ENCODE measurements around the gene WNT9B. TPM values are rescaled to one million over a fixed set of nuclear protein-coding genes. Genes with fewer than 3 reads are reported as not detected.
"Not testable (repeated sequence)": the region's sequence is repeated elsewhere in the genome, so short reads cannot be mapped to it uniquely, and the experiment has no call there.

WNT9B gene
- total RNA-seq, 1 donor from 2014 or later, result not detected

- no peak overlapping the region for H3K4me3 Mint-ChIP-seq
- intact Hi-C loops (cut with micrococcal nuclease), result no loop called here
- H3K9me3 Mint-ChIP-seq, result no peaks in the 10 kb centered on the region
- no peak for DNase-seq (ENCODE audit: low spot score)
- H3K27me3 Mint-ChIP-seq (ENCODE audit: insufficient read depth), result peaks cover 18% of the 10 kb centered on the region
- H3K27ac Mint-ChIP-seq, result no peak overlapping the region
- H3K4me1 Mint-ChIP-seq (ENCODE audit: low read depth), result no peaks in the 10 kb centered on the region
- no peaks in the 10 kb centered on the region for H3K36me3 Mint-ChIP-seq (ENCODE audit: low read depth)
Observed at GRCh38 chr17:46898364-46898763, 47.0 kb downstream of the WNT9B start.

- Mint-ChIP-seq H3K36me3 (ENCODE audit: low read depth) (no peaks in the 10 kb centered on the region), H3K4me1 (ENCODE audit: low read depth) (no peaks in the 10 kb centered on the region), H3K4me3 (no peak overlapping the region), H3K9me3 (no peaks in the 10 kb centered on the region), H3K27me3 (ENCODE audit: insufficient read depth) (peaks cover 18% of the 10 kb centered on the region), H3K27ac (no peak overlapping the region)
- DNase-seq (ENCODE audit: low spot score), result no peak
- intact Hi-C loops (cut with micrococcal nuclease), result no loop called here
Observed at GRCh38 chr17:46898860-46899259, 47.5 kb downstream of the WNT9B start.

- no peaks in the 10 kb centered on the region for H3K36me3 Mint-ChIP-seq (ENCODE audit: low read depth)
- intact Hi-C loops (cut with micrococcal nuclease), result no loop called here
- peaks cover 15% of the 10 kb centered on the region for H3K27me3 Mint-ChIP-seq (ENCODE audit: insufficient read depth)
- no peak overlapping the region for H3K4me3 Mint-ChIP-seq
- H3K9me3 Mint-ChIP-seq, result no peaks in the 10 kb centered on the region
- no peak overlapping the region for H3K27ac Mint-ChIP-seq
- no peak for DNase-seq (ENCODE audit: low spot score)
- H3K4me1 Mint-ChIP-seq (ENCODE audit: low read depth), result no peaks in the 10 kb centered on the region
Observed at GRCh38 chr17:46901291-46901690, 49.9 kb downstream of the WNT9B start.

- Mint-ChIP-seq H3K27ac (no peak overlapping the region), H3K4me3 (no peak overlapping the region), H3K27me3 (ENCODE audit: insufficient read depth) (peaks cover 9% of the 10 kb centered on the region), H3K4me1 (ENCODE audit: low read depth) (no peaks in the 10 kb centered on the region), H3K36me3 (ENCODE audit: low read depth) (no peaks in the 10 kb centered on the region), H3K9me3 (no peaks in the 10 kb centered on the region)
- intact Hi-C loops (cut with micrococcal nuclease), result no loop called here
- DNase-seq (ENCODE audit: low spot score), result no peak
Observed at GRCh38 chr17:46903762-46904672, 52.6 kb downstream of the WNT9B start.

- intact Hi-C loops (cut with micrococcal nuclease), result no loop called here
- H3K27ac Mint-ChIP-seq, result no peak overlapping the region
- no peak for DNase-seq (ENCODE audit: low spot score)
- no peaks in the 10 kb centered on the region for H3K9me3 Mint-ChIP-seq
- peaks cover 1% of the 10 kb centered on the region for H3K27me3 Mint-ChIP-seq (ENCODE audit: insufficient read depth)
- H3K4me3 Mint-ChIP-seq, result no peak overlapping the region
- H3K4me1 Mint-ChIP-seq (ENCODE audit: low read depth), result no peaks in the 10 kb centered on the region
- no peaks in the 10 kb centered on the region for H3K36me3 Mint-ChIP-seq (ENCODE audit: low read depth)
Observed at GRCh38 chr17:46908068-46908737, 56.8 kb downstream of the WNT9B start.

DNA sequence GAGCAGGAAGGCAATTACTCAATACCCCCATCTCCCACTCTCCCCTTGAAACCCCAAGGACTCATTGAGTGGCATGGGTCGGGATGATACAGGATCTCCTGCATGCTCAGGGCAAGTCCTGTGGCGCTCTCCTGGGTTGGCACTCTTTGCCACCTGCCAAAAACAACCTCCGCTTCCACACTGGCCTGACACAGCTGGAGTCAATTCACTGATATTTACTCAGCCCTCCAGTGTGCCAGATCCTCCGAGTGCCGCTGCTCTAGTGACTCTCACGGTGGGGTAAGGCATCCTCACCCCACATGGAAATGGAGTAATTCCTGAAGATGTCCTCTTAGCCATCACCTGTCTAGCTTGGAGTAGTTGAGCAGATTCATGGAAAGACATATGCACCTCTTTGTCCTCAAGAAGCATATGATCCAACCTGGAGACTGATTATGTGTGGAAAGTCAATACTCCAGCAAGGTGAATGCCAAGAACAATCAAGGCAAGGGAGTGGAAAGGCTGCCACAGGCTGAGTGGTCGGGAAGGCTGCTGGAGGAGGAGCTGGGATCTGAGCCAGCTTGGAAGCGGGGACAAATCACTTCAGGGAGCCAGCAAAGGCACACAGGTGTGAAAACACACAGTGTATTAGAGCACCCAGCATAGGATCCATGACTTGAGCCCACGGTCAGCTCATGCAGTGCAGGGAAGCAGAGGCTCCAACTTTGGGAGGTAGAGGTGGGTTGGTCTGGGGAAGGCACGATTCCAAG, 59.0 kb downstream of the WNT9B start:
- DNase-seq (ENCODE audit: low spot score), result no peak
- Mint-ChIP-seq H3K27ac (no peak overlapping the region), H3K4me3 (no peak overlapping the region), H3K9me3 (no peaks in the 10 kb centered on the region), H3K4me1 (ENCODE audit: low read depth) (no peaks in the 10 kb centered on the region), H3K27me3 (ENCODE audit: insufficient read depth) (no peaks in the 10 kb centered on the region), H3K36me3 (ENCODE audit: low read depth) (no peaks in the 10 kb centered on the region)
- intact Hi-C loops (cut with micrococcal nuclease), result no loop called here

DNA sequence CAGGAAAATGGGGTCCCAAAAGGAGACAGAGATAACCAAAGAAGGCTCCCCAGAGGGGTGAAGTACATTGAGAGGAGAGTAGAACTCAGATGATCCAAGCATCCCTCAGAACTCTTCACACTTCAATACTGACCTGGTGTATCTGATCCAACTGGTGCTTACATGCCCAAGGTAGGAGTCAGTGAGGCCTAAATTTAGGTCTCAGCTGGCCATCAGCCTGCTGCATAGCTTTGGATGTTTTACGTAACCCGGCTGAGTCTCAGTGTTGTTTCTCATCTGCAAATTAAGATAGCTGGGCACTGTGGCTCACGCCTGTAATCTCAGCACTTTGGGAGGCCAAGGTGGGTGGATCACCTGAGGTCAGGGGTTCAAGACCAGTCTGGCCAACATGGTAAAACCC, 59.9 kb downstream of the WNT9B start:
- no peak for DNase-seq (ENCODE audit: low spot score)
- Mint-ChIP-seq H3K36me3 (ENCODE audit: low read depth) (no peaks in the 10 kb centered on the region), H3K27ac (no peak overlapping the region), H3K4me3 (no peak overlapping the region), H3K27me3 (ENCODE audit: insufficient read depth) (peaks cover 2% of the 10 kb centered on the region), H3K4me1 (ENCODE audit: low read depth) (no peaks in the 10 kb centered on the region), H3K9me3 (no peaks in the 10 kb centered on the region)
- intact Hi-C loops (cut with micrococcal nuclease), result no loop called here

DNA sequence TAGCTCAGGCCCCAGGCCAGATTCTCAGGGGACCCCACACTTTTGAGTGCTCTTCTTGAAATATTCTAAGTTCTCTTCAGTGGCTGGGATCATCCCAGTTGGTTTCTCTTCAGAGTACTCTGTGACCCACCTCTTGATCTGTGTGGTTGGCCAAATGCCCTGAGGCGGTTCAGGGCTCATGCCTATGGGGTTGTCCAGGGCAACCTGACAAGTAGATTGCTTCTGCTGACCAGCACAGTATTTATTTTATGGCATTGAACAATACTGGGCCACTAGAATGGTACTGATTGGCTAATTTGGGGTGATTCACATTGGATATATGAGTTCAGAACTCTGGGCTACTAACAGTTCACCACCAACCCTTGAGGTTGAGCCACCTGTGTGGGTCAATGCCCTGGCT, 64.2 kb downstream of the WNT9B start:
- DNase-seq (ENCODE audit: low spot score), result no peak
- Mint-ChIP-seq H3K36me3 (ENCODE audit: low read depth) (no peaks in the 10 kb centered on the region), H3K4me3 (no peak overlapping the region), H3K9me3 (no peaks in the 10 kb centered on the region), H3K27me3 (ENCODE audit: insufficient read depth) (peaks cover 6% of the 10 kb centered on the region), H3K4me1 (ENCODE audit: low read depth) (no peaks in the 10 kb centered on the region), H3K27ac (no peak overlapping the region)
- intact Hi-C loops (cut with micrococcal nuclease), result no loop called here

DNA sequence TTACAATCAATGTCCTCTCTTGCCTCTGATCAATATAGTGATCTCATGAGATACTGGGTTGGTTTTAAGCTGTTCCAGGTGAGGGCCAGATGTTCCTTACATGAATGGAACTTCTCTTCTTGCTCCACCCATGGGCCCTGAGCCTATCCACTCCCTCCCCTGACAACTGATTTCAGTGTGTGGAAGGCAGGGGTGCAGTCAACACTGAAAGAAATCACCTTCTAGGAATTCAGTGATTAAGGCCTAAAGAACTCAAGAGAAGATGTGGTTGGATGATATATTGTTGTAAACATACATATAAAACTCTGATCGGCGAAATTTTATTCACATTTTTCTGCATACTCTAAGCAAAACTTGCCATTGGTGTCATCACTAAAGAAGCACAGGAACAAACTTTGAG, 64.8 kb downstream of the WNT9B start:
- no peaks in the 10 kb centered on the region for H3K9me3 Mint-ChIP-seq
- no peak overlapping the region for H3K4me3 Mint-ChIP-seq
- peaks cover 6% of the 10 kb centered on the region for H3K27me3 Mint-ChIP-seq (ENCODE audit: insufficient read depth)
- no peaks in the 10 kb centered on the region for H3K4me1 Mint-ChIP-seq (ENCODE audit: low read depth)
- no peak for DNase-seq (ENCODE audit: low spot score)
- no peak overlapping the region for H3K27ac Mint-ChIP-seq
- H3K36me3 Mint-ChIP-seq (ENCODE audit: low read depth), result no peaks in the 10 kb centered on the region
- intact Hi-C loops (cut with micrococcal nuclease), result no loop called here

- intact Hi-C loops (cut with micrococcal nuclease), result no loop called here
- Mint-ChIP-seq H3K27me3 (ENCODE audit: insufficient read depth) (peaks cover 6% of the 10 kb centered on the region), H3K9me3 (no peaks in the 10 kb centered on the region), H3K36me3 (ENCODE audit: low read depth) (no peaks in the 10 kb centered on the region), H3K4me1 (ENCODE audit: low read depth) (no peaks in the 10 kb centered on the region), H3K27ac (no peak overlapping the region), H3K4me3 (no peak overlapping the region)
- DNase-seq (ENCODE audit: low spot score), result no peak
Observed at GRCh38 chr17:46916623-46917022, 65.2 kb downstream of the WNT9B start.

GRCh38 chr17:46917041-46917440, 65.7 kb downstream of the WNT9B start:
- Mint-ChIP-seq H3K4me1 (ENCODE audit: low read depth) (no peaks in the 10 kb centered on the region), H3K36me3 (ENCODE audit: low read depth) (no peaks in the 10 kb centered on the region), H3K27me3 (ENCODE audit: insufficient read depth) (peaks cover 6% of the 10 kb centered on the region), H3K9me3 (no peaks in the 10 kb centered on the region), H3K4me3 (no peak overlapping the region), H3K27ac (no peak overlapping the region)
- intact Hi-C loops (cut with micrococcal nuclease), result no loop called here
- DNase-seq (ENCODE audit: low spot score), result no peak

GRCh38 chr17:46917516-46917915, 66.1 kb downstream of the WNT9B start:
- Mint-ChIP-seq H3K27me3 (ENCODE audit: insufficient read depth) (peaks cover 6% of the 10 kb centered on the region), H3K27ac (no peak overlapping the region), H3K36me3 (ENCODE audit: low read depth) (no peaks in the 10 kb centered on the region), H3K4me3 (no peak overlapping the region), H3K4me1 (ENCODE audit: low read depth) (no peaks in the 10 kb centered on the region), H3K9me3 (no peaks in the 10 kb centered on the region)
- no peak for DNase-seq (ENCODE audit: low spot score)
- intact Hi-C loops (cut with micrococcal nuclease), result no loop called here

GRCh38 chr17:46921962-46922361, 70.6 kb downstream of the WNT9B start:
- not testable (repeated sequence) for H3K27me3 Mint-ChIP-seq (ENCODE audit: insufficient read depth); H3K9me3 Mint-ChIP-seq; DNase-seq (ENCODE audit: low spot score); H3K36me3 Mint-ChIP-seq (ENCODE audit: low read depth)
- Mint-ChIP-seq H3K4me3 (peak overlapping the region; percentile 84), H3K4me1 (ENCODE audit: low read depth) (peaks cover 32% of the 10 kb centered on the region), H3K27ac (peak overlapping the region; percentile 19)
- intact Hi-C loops (cut with micrococcal nuclease), result loop anchor here (2.0 to 10.0 kb wide), 6 partner anchors 19 to 1337 kb away; partner anchors contain the start of genes CDC27, RPRML and WNT3
